Panc1 (cell line): ENCODE measurements around the gene GKN1. TPM values are rescaled to one million over a fixed set of nuclear protein-coding genes. Genes with fewer than 3 reads are reported as not detected.

Source experiments
- ATAC-seq: fragments of 200-7000 bp; cut with Tn5 transposase; 2 replicates; pipeline ENCODE4 v1.9.1; 2020; ENCODE audit warnings: mild to moderate bottlenecking, moderate library complexity
- BruUV-seq: library from RNA; stranded (reverse); fragments of 400-500 nt; replicated peaks from 2 replicates; lab custom pipeline; 2021; lab: Mats Ljungman, UMichigan
- CTCF ChIA-PET: fragments of 300-600 bp; sonication (Branson Sonifier 250); formaldehyde crosslinking; loops from one replicate; lab custom pipeline; 2022; ENCODE audit warnings: antibody characterized with exemption; lab: Charles Lee
- POLR2A ChIA-PET: fragments of 300-600 bp; sonication (Branson Sonifier 250); formaldehyde crosslinking; loops from one replicate; lab custom pipeline; 2022; ENCODE audit warnings: antibody characterized with exemption; lab: Charles Lee
- DNase-seq: peaks from one replicate; pipeline ENCODE4 v3.0.0-alpha.2; 2010; ENCODE audit warnings: low read depth, low spot score
- H3K27ac ChIP-seq: 2 replicates; pipeline ENCODE4 v1.5.1; 2011; ENCODE audit warnings: mild to moderate bottlenecking, low read length, inconsistent platforms
- H3K27me3 ChIP-seq: fragments of 200-500 bp; sonication (Bioruptor generic); 2 replicates; pipeline ENCODE4 v1.6.0; 2014; ENCODE audit warnings: low read length, inconsistent platforms; ENCODE audit not compliant: control insufficient read depth, insufficient read depth
- H3K36me3 ChIP-seq: fragments of 200-500 bp; sonication (Bioruptor generic); 2 replicates; pipeline ENCODE4 v1.5.1; 2014; ENCODE audit warnings: inconsistent platforms, mild to moderate bottlenecking, low read length, moderate library complexity; ENCODE audit not compliant: control insufficient read depth, insufficient read depth
- H3K4me1 ChIP-seq: 2 replicates; pipeline ENCODE4 v1.5.1; 2011; ENCODE audit warnings: inconsistent platforms, mild to moderate bottlenecking, low read length, moderate library complexity; ENCODE audit not compliant: control insufficient read depth, insufficient read depth
- H3K4me3 ChIP-seq, 2 experiments: 2 replicates each; pipeline ENCODE4 v1.5.1; 2011 to 2012; ENCODE audit warnings: low read depth in 2 of 2, low read length in 2 of 2, mild to moderate bottlenecking in 2 of 2, inconsistent platforms in 1 of 2, moderate library complexity in 1 of 2
- H3K9me3 ChIP-seq: fragments of 200-500 bp; sonication (Bioruptor generic); 2 replicates; pipeline ENCODE4 v1.5.1; 2014; ENCODE audit warnings: low read depth, mild to moderate bottlenecking, inconsistent platforms, low read length, moderate library complexity; ENCODE audit not compliant: control insufficient read depth, insufficient read depth
- CTCF ChIP-seq: fragments of 450-650 bp; IDR thresholded peaks from 2 replicates; pipeline ENCODE4 v1.5.1; 2017; ENCODE audit warnings: mild to moderate bottlenecking
- POLR2AphosphoS5 ChIP-seq: IDR thresholded peaks from 2 replicates; pipeline ENCODE4 v1.6.1; 2012; ENCODE audit warnings: mild to moderate bottlenecking, low read depth, low read length, moderate library complexity
- REST ChIP-seq, 2 experiments: IDR thresholded peaks; 2 replicates each; pipeline ENCODE4 v1.6.1; 2011 to 2012; ENCODE audit warnings: low read depth in 2 of 2, control low read depth in 1 of 2, low read length in 1 of 2, mild to moderate bottlenecking in 1 of 2, moderate library complexity in 1 of 2; ENCODE audit not compliant: insufficient read depth in 1 of 2
- SIN3A ChIP-seq: IDR thresholded peaks from 2 replicates; pipeline ENCODE4 v1.6.1; 2012; ENCODE audit warnings: low read depth, mild to moderate bottlenecking, low read length, moderate library complexity, borderline replicate concordance; ENCODE audit not compliant: insufficient read depth
- TCF7L2 ChIP-seq: IDR thresholded peaks from 2 replicates; pipeline ENCODE4 v1.6.1; 2011; ENCODE audit warnings: mild to moderate bottlenecking, low read depth, low read length, inconsistent platforms
- in situ Hi-C: cut with HindIII; loops from 2 replicates; pipeline ENCODE4 v1.10.0; 2016; ENCODE audit warnings: low sequenced_read_pairs, low pct_unique_long_range_greater_than_20kb
- intact Hi-C: fragments of 100-400 bp; cut with micrococcal nuclease; formaldehyde crosslinking; loops from one replicate; pipeline ENCODE4 v1.10.0; 2022; ENCODE audit not compliant: unreplicated experiment
- total RNA-seq: library from RNA; stranded (reverse); gene quantifications from one replicate; pipeline ENCODE4 v1.2.1, GENCODE V29; 2021; ENCODE audit not compliant: unreplicated experiment

The GKN1 gene
- total RNA-seq, 1 experiment from 2014 or later, result not detected

GRCh38 chr2:69017835-69018234 is 43.4 kb downstream of the GKN1 start:
- intact Hi-C loops (loop anchor here (10.0 kb wide), 1 partner anchor 73 kb away; no protein-coding TSS in a partner anchor), in situ Hi-C loops (no loop called here)
- Histone ChIP-seq H3K4me1 (peaks cover 65% of the 10 kb centered on the region), H3K36me3 (no peaks in the 10 kb centered on the region; the same call in none of the 2 replicates), H3K4me3 (no peak overlapping the region), H3K27me3 (no peaks in the 10 kb centered on the region), H3K27ac (peak overlapping the region; percentile 96), H3K9me3 (no peaks in the 10 kb centered on the region)
- no peak for TF ChIP-seq REST (IDR thresholded peaks at IDR 0.05; ENCODE audit: insufficient read depth in 1 of 2, low read depth in 2 of 2, low read length in 1 of 2)
- TF ChIP-seq CTCF, result no peak
- TF ChIP-seq TCF7L2, result no peak
- TF ChIP-seq POLR2AphosphoS5, result no peak
- ChIA-PET CTCF (interaction anchor here (0.6 kb wide), 1 partner anchor 74 kb away, joined by 3 read pairs; no protein-coding TSS in a partner anchor), POLR2A (no interaction called here)
- DNase-seq (no peak), ATAC-seq (no peak)
- no TSS peak for BruUV-seq

- Histone ChIP-seq H3K27ac (peak overlapping the region; percentile 96), H3K4me1 (peaks cover 66% of the 10 kb centered on the region), H3K9me3 (no peaks in the 10 kb centered on the region), H3K4me3 (no peak overlapping the region), H3K27me3 (no peaks in the 10 kb centered on the region), H3K36me3 (no peaks in the 10 kb centered on the region; the same call in none of the 2 replicates)
- POLR2A ChIA-PET, result no interaction called here
- TF ChIP-seq REST (IDR thresholded peaks at IDR 0.05; ENCODE audit: insufficient read depth in 1 of 2, low read depth in 2 of 2, low read length in 1 of 2), result no peak
- TF ChIP-seq POLR2AphosphoS5, result no peak
- TF ChIP-seq TCF7L2, result no peak
- TF ChIP-seq CTCF, result no peak
- TF ChIP-seq SIN3A, result no peak
- intact Hi-C loops, result loop anchor here (10.0 kb wide), 1 partner anchor 74 kb away; no protein-coding TSS in a partner anchor
- CTCF ChIA-PET, result no interaction called here
- DNase-seq (no peak), ATAC-seq (no peak)
- in situ Hi-C loops, result no loop called here
- BruUV-seq, result no TSS peak
These were observed 44.3 kb downstream of the GKN1 start for GRCh38 chr2:69018678-69019095.
